GM18858 (cell line): ENCODE data around the gene SLC10A7.

Experiments used
- ATAC-seq: cut with Tn5 transposase; IDR thresholded peaks from one replicate; pipeline ENCODE4 v1.9.1; 2021; ENCODE audit not compliant: unreplicated experiment

The SLC10A7 gene

GRCh38 chr4:146265950-146266490, 255.7 kb downstream of the SLC10A7 start:
- ATAC-seq, result no peak

GRCh38 chr4:146263793-146264192, 257.9 kb downstream of the SLC10A7 start:
- ATAC-seq, result no peak

GRCh38 chr4:146261041-146261440, 260.7 kb downstream of the SLC10A7 start:
- ATAC-seq, result no peak

GRCh38 chr4:146260521-146260920, 261.2 kb downstream of the SLC10A7 start:
- ATAC-seq, result no peak

- no peak for ATAC-seq
These were observed 264.2 kb downstream of the SLC10A7 start for GRCh38 chr4:146257511-146257910.

- ATAC-seq, result no peak
These were observed 265.4 kb downstream of the SLC10A7 start for GRCh38 chr4:146256328-146256727.

- ATAC-seq, result no peak
These were observed 265.9 kb downstream of the SLC10A7 start for GRCh38 chr4:146255874-146256273.

- no peak for ATAC-seq
These were observed 266.3 kb downstream of the SLC10A7 start for GRCh38 chr4:146255463-146255862.

- no peak for ATAC-seq
These were observed 268.6 kb downstream of the SLC10A7 start for GRCh38 chr4:146252969-146253611.

GRCh38 chr4:146247356-146247755, 274.4 kb downstream of the SLC10A7 start:
- no peak for ATAC-seq

- no peak for ATAC-seq
These were observed 275.4 kb downstream of the SLC10A7 start for GRCh38 chr4:146246381-146246780.

- ATAC-seq, result no peak
These were observed 275.9 kb downstream of the SLC10A7 start for GRCh38 chr4:146245850-146246249.

GRCh38 chr4:146245246-146245645, 276.5 kb downstream of the SLC10A7 start:
- no peak for ATAC-seq

GRCh38 chr4:146244496-146244895, 277.2 kb downstream of the SLC10A7 start:
- ATAC-seq, result no peak

GRCh38 chr4:146243883-146244277, 277.9 kb downstream of the SLC10A7 start:
- no peak for ATAC-seq

- peak; percentile 87 for ATAC-seq
These were observed 278.4 kb downstream of the SLC10A7 start for GRCh38 chr4:146243141-146243882.

GRCh38 chr4:146238107-146238506, 283.6 kb downstream of the SLC10A7 start:
- no peak for ATAC-seq

- ATAC-seq, result no peak
These were observed 284.6 kb downstream of the SLC10A7 start for GRCh38 chr4:146237092-146237491.

GRCh38 chr4:146236216-146236615, 285.5 kb downstream of the SLC10A7 start:
- ATAC-seq, result no peak

- no peak for ATAC-seq
These were observed 286.0 kb downstream of the SLC10A7 start for GRCh38 chr4:146235654-146236177.

- no peak for ATAC-seq
These were observed 289.5 kb downstream of the SLC10A7 start for GRCh38 chr4:146232131-146232722.

- ATAC-seq, result no peak
These were observed 292.3 kb downstream of the SLC10A7 start for GRCh38 chr4:146229406-146229805.
